ENCODE data around the gene PTPRB.

Gene PTPRB

GRCh38 chr12:70609203-70609602 lies 28.0 kb downstream of the PTPRB start:
- ChIA-PET POLR2A (interaction anchor here (0.5 kb wide), 1 partner anchor 18 kb away, joined by 3 read pairs; no protein-coding TSS in a partner anchor), CTCF (no interaction called here)
- peak overlapping the region; percentile 50 for H3K4me3 ChIP-seq (ENCODE audit: low read depth, low read length)
- no peaks in the 10 kb centered on the region for H3K9me3 ChIP-seq (ENCODE audit: control insufficient read depth, insufficient read depth, low read depth, low read length)
- no peak for TF ChIP-seq ZNF341 (tag by site-specific recombination; IDR thresholded peaks at IDR 0.05; ENCODE audit: low read depth)
- TF ChIP-seq ZBTB48 (tag by site-specific recombination; IDR thresholded peaks at IDR 0.05): 0 out of 2 replicates have a peak, but pooled peaks have one; percentile 35
- TF ChIP-seq PRDM1 (tag by site-specific recombination; IDR thresholded peaks at IDR 0.05): peak; percentile 52; the same call in 1 of the 2 replicates
- no peak for TF ChIP-seq ZNF146 (tag by site-specific recombination; IDR thresholded peaks at IDR 0.05)
- TF ChIP-seq ZNF416 (tag by site-specific recombination; IDR thresholded peaks at IDR 0.05): no peak
- no peak for TF ChIP-seq ZNF629 (tag by site-specific recombination; IDR thresholded peaks at IDR 0.05)
- TF ChIP-seq IKZF3 (tag by site-specific recombination; IDR thresholded peaks at IDR 0.05): no peak
- TF ChIP-seq ZBTB17 (tag by site-specific recombination; IDR thresholded peaks at IDR 0.05): peak; percentile 41
- H3K27ac ChIP-seq (ENCODE audit: extremely low read depth, low read depth, low read length): peak overlapping the region; percentile 70; the same call in 1 of the 2 replicates
- H3K36me3 ChIP-seq (ENCODE audit: control insufficient read depth in 2 of 2, insufficient read depth in 1 of 2, low read length in 2 of 2): no peaks in the 10 kb centered on the region
- H3K4me1 ChIP-seq (ENCODE audit: control insufficient read depth, insufficient read depth, low read length): peaks cover 3% of the 10 kb centered on the region; the same call in 1 of the 2 replicates

- no peaks in the 10 kb centered on the region for H3K9me3 ChIP-seq (ENCODE audit: control insufficient read depth, insufficient read depth, low read depth, low read length)
- H3K4me3 ChIP-seq (ENCODE audit: low read depth, low read length): no peak overlapping the region
- no peak for TF ChIP-seq GLI2 (tag by site-specific recombination; IDR thresholded peaks at IDR 0.05; ENCODE audit: borderline replicate concordance, low read depth)
- no peak for TF ChIP-seq MEIS1 (CRISPR knock-in tag; IDR thresholded peaks at IDR 0.05; ENCODE audit: borderline replicate concordance)
- no peak for TF ChIP-seq ZBTB48 (tag by site-specific recombination; IDR thresholded peaks at IDR 0.05)
- TF ChIP-seq ZNF664 (tag by site-specific recombination; IDR thresholded peaks at IDR 0.05): no peak
- no peak for TF ChIP-seq SCRT1 (tag by site-specific recombination; IDR thresholded peaks at IDR 0.05; ENCODE audit: borderline replicate concordance)
- TF ChIP-seq ZSCAN18 (tag by site-specific recombination; IDR thresholded peaks at IDR 0.05): no peak
- no peak for TF ChIP-seq ZNF114 (tag by site-specific recombination; IDR thresholded peaks at IDR 0.05)
- peaks cover 3% of the 10 kb centered on the region; the same call in 1 of the 2 replicates for H3K4me1 ChIP-seq (ENCODE audit: control insufficient read depth, insufficient read depth, low read length)
- ChIA-PET POLR2A (no interaction called here), CTCF (interaction anchor here (0.9 kb wide), 1 partner anchor 19 kb away, joined by 5 read pairs; no protein-coding TSS in a partner anchor)
- H3K36me3 ChIP-seq (ENCODE audit: control insufficient read depth in 2 of 2, insufficient read depth in 1 of 2, low read length in 2 of 2): no peaks in the 10 kb centered on the region
- H3K27ac ChIP-seq (ENCODE audit: extremely low read depth, low read depth, low read length): no peak overlapping the region
These were observed 29.0 kb downstream of the PTPRB start for GRCh38 chr12:70608184-70608583.

GRCh38 chr12:70607107-70607506 lies 30.1 kb downstream of the PTPRB start:
- Histone ChIP-seq H3K9me3 (ENCODE audit: control insufficient read depth, insufficient read depth, low read depth, low read length) (no peaks in the 10 kb centered on the region), H3K36me3 (ENCODE audit: control insufficient read depth in 2 of 2, insufficient read depth in 1 of 2, low read length in 2 of 2) (no peaks in the 10 kb centered on the region), H3K4me3 (ENCODE audit: low read depth, low read length) (no peak overlapping the region), H3K4me1 (ENCODE audit: control insufficient read depth, insufficient read depth, low read length) (peaks cover 3% of the 10 kb centered on the region; the same call in 1 of the 2 replicates), H3K27ac (ENCODE audit: extremely low read depth, low read depth, low read length) (no peak overlapping the region)
- POLR2A ChIA-PET: no interaction called here
- CTCF ChIA-PET: no interaction called here
- TF ChIP-seq PRDM6 (tag by site-specific recombination; IDR thresholded peaks at IDR 0.05) (peak; percentile 36; the same call in 1 of the 2 replicates), ZNF654 (tag by site-specific recombination; IDR thresholded peaks at IDR 0.05; ENCODE audit: low read depth) (no peak)

- peaks cover 3% of the 10 kb centered on the region; the same call in 1 of the 2 replicates for H3K4me1 ChIP-seq (ENCODE audit: control insufficient read depth, insufficient read depth, low read length)
- ChIA-PET POLR2A (no interaction called here), CTCF (interaction anchor here (0.6 to 1.5 kb wide), 5 partner anchors 15 to 731 kb away, joined by 3 to 6 read pairs (median 3); no protein-coding TSS in a partner anchor)
- no peak overlapping the region for H3K27ac ChIP-seq (ENCODE audit: extremely low read depth, low read depth, low read length)
- no peak overlapping the region for H3K4me3 ChIP-seq (ENCODE audit: low read depth, low read length)
- H3K36me3 ChIP-seq (ENCODE audit: control insufficient read depth in 2 of 2, insufficient read depth in 1 of 2, low read length in 2 of 2): no peaks in the 10 kb centered on the region
- H3K9me3 ChIP-seq (ENCODE audit: control insufficient read depth, insufficient read depth, low read depth, low read length): no peaks in the 10 kb centered on the region
- no peak for TF ChIP-seq ZNF184 (tag by site-specific recombination; IDR thresholded peaks at IDR 0.05)
- no peak for TF ChIP-seq ZNF341 (tag by site-specific recombination; IDR thresholded peaks at IDR 0.05; ENCODE audit: low read depth)
- TF ChIP-seq SCRT1 (tag by site-specific recombination; IDR thresholded peaks at IDR 0.05; ENCODE audit: borderline replicate concordance): no peak
- TF ChIP-seq PRDM6 (tag by site-specific recombination; IDR thresholded peaks at IDR 0.05): no peak
- no peak for TF ChIP-seq ZNF175 (tag by site-specific recombination; IDR thresholded peaks at IDR 0.05)
- no peak for TF ChIP-seq ATF2 (tag by site-specific recombination; IDR thresholded peaks at IDR 0.05; ENCODE audit: low read depth)
These were observed 31.3 kb downstream of the PTPRB start for GRCh38 chr12:70605976-70606375.

Measured in HEK293 (cell line).